HepG2 (cell line): ENCODE data around the gene SPI1. TPM values are rescaled to one million over a fixed set of nuclear protein-coding genes. Genes with fewer than 3 reads are reported as not detected.
A peak's percentile ranks its signal among the peaks of the same experiment; 100 is the strongest.

Source experiments
- EEA1 ChIP-seq: sonication (generic); formaldehyde crosslinking; IDR thresholded peaks from 2 replicates; pipeline ENCODE4 v1.5.1; 2020; ENCODE audit warnings: mild to moderate bottlenecking, missing genetic modification reagents, borderline replicate concordance
- FOXK2 ChIP-seq: fragments of 450-650 bp; IDR thresholded peaks from 2 replicates; pipeline ENCODE4 v1.6.1; 2016
- GATAD1 ChIP-seq: IDR thresholded peaks from 2 replicates; pipeline ENCODE4 v1.6.1; 2016; ENCODE audit warnings: missing genetic modification reagents, missing compliant biosample characterization
- IKZF4 ChIP-seq: sonication (generic); formaldehyde crosslinking; IDR thresholded peaks from 2 replicates; pipeline ENCODE4 v1.5.1; 2020; ENCODE audit warnings: borderline replicate concordance, mild to moderate bottlenecking, low read depth, missing genetic modification reagents; ENCODE audit errors: not compliant biosample characterization
- MYC ChIP-seq: sonication (generic); formaldehyde crosslinking; IDR thresholded peaks from 2 replicates; pipeline ENCODE4 v1.9.0; 2021; ENCODE audit warnings: missing genetic modification reagents, borderline replicate concordance
- NBN ChIP-seq: fragments of 450-650 bp; conservative IDR thresholded peaks from 2 replicates; pipeline ENCODE4 v1.6.1; 2017
- POLR2AphosphoS5 ChIP-seq: IDR thresholded peaks from 2 replicates; pipeline ENCODE4 v1.6.1; 2012; ENCODE audit warnings: low read depth, low read length
- SRSF9 ChIP-seq: fragments of 200-400 bp; formaldehyde crosslinking; IDR thresholded peaks from 2 replicates; pipeline ENCODE4 v1.6.1; 2018; ENCODE audit warnings: borderline replicate concordance, mild to moderate bottlenecking, low read depth, low read length; ENCODE audit not compliant: insufficient read depth, poor library complexity, severe bottlenecking
- TEAD2 ChIP-seq: sonication (generic); formaldehyde crosslinking; IDR thresholded peaks from 2 replicates; pipeline ENCODE4 v1.9.0; 2021; ENCODE audit warnings: missing genetic modification reagents
- ZKSCAN8 ChIP-seq: IDR thresholded peaks from 2 replicates; pipeline ENCODE4 v1.6.1; 2016; ENCODE audit warnings: borderline replicate concordance, missing genetic modification reagents, missing compliant biosample characterization
- ZNF260 ChIP-seq: sonication (generic); formaldehyde crosslinking; IDR thresholded peaks from 2 replicates; pipeline ENCODE4 v1.4.0; 2020; ENCODE audit warnings: missing genetic modification reagents, low read depth, mild to moderate bottlenecking, borderline replicate concordance
- ZNF44 ChIP-seq: sonication (generic); formaldehyde crosslinking; IDR thresholded peaks from 2 replicates; pipeline ENCODE4 v1.5.1; 2020; ENCODE audit warnings: mild to moderate bottlenecking, missing genetic modification reagents
- ZZZ3 ChIP-seq: sonication (generic); formaldehyde crosslinking; IDR thresholded peaks from 2 replicates; pipeline ENCODE4 v1.4.0; 2020; ENCODE audit warnings: missing genetic modification reagents, mild to moderate bottlenecking, borderline replicate concordance
- polyA plus RNA-seq, 8 experiments: library from polyadenylated mRNA; depleted of rRNA in 3 of 8; stranded (reverse) in 7 of 8; unstranded in 1 of 8; fragments of >200 nt; fragmentation: Illumina TruSeq in 4 of 8; extraction: Trizol in 4 of 8; gene quantifications; 2 replicates each; pipeline versions ENCODE4 v1.2.1 to v1.2.3, GENCODE V29; 2011 to 2016; ENCODE audit warnings: low read depth in 4 of 8, missing spikeins in 1 of 8, mixed read lengths in 1 of 8; ENCODE audit not compliant: insufficient read depth in 1 of 8
- total RNA-seq, 5 experiments: library from RNA; depleted of rRNA; stranded (reverse); fragments of >200 nt; fragmentation: Illumina TruSeq; extraction: Trizol; gene quantifications; 2 replicates each; pipeline ENCODE4 v1.2.3, GENCODE V29; 2016; ENCODE audit warnings: low read depth in 1 of 5
- TF ChIP-seq, protein P1 (sequence below): IDR thresholded peaks from 2 replicates; pipeline ENCODE4 v1.6.1; 2016; ENCODE audit warnings: missing biosample characterization, missing genetic modification reagents, low read depth
- TF ChIP-seq, protein P2 (sequence below): sonication (generic); formaldehyde crosslinking; conservative IDR thresholded peaks from 2 replicates; pipeline ENCODE4 v1.8.0; 2022; ENCODE audit warnings: mild to moderate bottlenecking, moderate library complexity, missing genetic modification reagents
- TF ChIP-seq, protein P3 (sequence below): sonication (generic); formaldehyde crosslinking; IDR thresholded peaks from 2 replicates; pipeline ENCODE4 v1.4.0; 2020; ENCODE audit warnings: mild to moderate bottlenecking, low read depth, missing genetic modification reagents
- TF ChIP-seq, protein P4 (sequence below): sonication (generic); formaldehyde crosslinking; IDR thresholded peaks from 2 replicates; pipeline ENCODE4 v1.8.0; 2022; ENCODE audit warnings: mild to moderate bottlenecking, missing genetic modification reagents, moderate library complexity
- TF ChIP-seq, protein P5 (sequence below): IDR thresholded peaks from 2 replicates; pipeline ENCODE4 v1.6.1; 2012; ENCODE audit warnings: inconsistent platforms
- TF ChIP-seq, protein P6 (sequence below): sonication (generic); formaldehyde crosslinking; IDR thresholded peaks from 2 replicates; pipeline ENCODE4 v1.4.0; 2020; ENCODE audit warnings: missing genetic modification reagents

The SPI1 gene
- total and polyA plus RNA-seq, 2 of the 13 experiments (the other 11 are each of a cell fraction or from before 2014, with no cell fraction given): not detected

DNA sequence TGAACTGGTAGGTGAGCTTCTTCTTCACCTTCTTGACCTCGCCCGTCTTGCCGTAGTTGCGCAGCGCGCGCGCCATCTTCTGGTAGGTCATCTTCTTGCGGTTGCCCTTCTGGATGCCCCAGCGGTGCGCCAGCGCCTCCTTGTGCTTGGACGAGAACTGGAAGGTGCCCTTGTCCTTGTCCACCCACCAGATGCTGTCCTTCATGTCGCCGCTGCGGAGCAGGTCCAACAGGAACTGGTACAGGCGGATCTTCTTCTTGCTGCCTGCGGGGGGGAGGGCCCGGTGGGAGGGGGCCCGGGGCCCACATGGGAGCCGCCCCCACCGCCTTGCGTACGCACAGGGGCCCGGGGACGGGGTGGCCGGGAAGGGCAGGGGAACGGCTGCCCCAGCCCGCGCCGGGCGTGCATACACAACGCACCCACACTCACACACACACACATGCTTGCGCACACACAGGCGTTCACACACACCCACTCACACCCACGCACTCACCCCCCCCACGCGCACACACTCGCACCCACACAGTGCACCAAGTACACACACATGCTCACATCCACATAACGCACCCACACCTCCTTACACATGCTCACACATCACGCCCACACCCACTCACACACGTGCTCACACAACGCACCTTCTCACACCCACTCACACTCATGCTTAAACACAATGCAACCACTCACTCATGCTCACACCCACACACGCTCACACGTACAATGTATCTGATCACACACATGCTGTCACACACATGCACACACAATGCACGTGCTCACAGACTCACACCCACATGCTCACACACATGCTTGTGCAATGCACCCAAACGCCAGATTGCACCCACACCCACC is 22.8 kb downstream of the SPI1 start (continued):
- TF ChIP-seq, protein P1, sequence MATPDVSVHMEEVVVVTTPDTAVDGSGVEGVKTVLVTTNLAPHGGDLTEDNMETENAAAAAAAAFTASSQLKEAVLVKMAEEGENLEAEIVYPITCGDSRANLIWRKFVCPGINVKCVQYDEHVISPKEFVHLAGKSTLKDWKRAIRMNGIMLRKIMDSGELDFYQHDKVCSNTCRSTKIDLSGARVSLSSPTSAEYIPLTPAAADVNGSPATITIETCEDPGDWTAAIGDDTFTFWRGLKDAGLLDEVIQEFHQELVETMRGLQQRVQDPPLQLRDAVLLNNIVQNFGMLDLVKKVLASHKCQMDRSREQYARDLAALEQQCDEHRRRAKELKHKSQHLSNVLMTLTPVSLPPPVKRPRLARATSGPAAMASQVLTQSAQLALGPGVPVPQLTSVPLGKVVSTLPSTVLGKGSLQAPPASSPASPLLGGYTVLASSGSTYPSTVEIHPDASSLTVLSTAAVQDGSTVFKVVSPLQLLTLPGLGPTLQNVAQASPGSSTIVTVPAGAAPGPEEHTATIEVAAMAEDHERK (CRISPR knock-in tag): no peak
- TF ChIP-seq IKZF4 (CRISPR knock-in tag): no peak
- TF ChIP-seq, protein P2, sequence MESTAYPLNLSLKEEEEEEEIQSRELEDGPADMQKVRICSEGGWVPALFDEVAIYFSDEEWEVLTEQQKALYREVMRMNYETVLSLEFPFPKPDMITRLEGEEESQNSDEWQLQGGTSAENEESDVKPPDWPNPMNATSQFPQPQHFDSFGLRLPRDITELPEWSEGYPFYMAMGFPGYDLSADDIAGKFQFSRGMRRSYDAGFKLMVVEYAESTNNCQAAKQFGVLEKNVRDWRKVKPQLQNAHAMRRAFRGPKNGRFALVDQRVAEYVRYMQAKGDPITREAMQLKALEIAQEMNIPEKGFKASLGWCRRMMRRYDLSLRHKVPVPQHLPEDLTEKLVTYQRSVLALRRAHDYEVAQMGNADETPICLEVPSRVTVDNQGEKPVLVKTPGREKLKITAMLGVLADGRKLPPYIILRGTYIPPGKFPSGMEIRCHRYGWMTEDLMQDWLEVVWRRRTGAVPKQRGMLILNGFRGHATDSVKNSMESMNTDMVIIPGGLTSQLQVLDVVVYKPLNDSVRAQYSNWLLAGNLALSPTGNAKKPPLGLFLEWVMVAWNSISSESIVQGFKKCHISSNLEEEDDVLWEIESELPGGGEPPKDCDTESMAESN (CRISPR knock-in tag): no peak; the same call in 1 of the 2 replicates
- TF ChIP-seq POLR2AphosphoS5: no peak
- no peak for TF ChIP-seq ZNF44
- peak; percentile 81 for TF ChIP-seq GATAD1 (CRISPR knock-in tag)
- TF ChIP-seq EEA1 (CRISPR knock-in tag): no peak
- TF ChIP-seq, protein P3, sequence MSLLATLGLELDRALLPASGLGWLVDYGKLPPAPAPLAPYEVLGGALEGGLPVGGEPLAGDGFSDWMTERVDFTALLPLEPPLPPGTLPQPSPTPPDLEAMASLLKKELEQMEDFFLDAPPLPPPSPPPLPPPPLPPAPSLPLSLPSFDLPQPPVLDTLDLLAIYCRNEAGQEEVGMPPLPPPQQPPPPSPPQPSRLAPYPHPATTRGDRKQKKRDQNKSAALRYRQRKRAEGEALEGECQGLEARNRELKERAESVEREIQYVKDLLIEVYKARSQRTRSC: no peak
- no peak for TF ChIP-seq ZKSCAN8
- TF ChIP-seq SRSF9: no peak
- no peak for TF ChIP-seq ZZZ3
- TF ChIP-seq, protein P4, sequence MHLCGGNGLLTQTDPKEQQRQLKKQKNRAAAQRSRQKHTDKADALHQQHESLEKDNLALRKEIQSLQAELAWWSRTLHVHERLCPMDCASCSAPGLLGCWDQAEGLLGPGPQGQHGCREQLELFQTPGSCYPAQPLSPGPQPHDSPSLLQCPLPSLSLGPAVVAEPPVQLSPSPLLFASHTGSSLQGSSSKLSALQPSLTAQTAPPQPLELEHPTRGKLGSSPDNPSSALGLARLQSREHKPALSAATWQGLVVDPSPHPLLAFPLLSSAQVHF: peak; percentile 31; the same call in 1 of the 2 replicates
- TF ChIP-seq MYC (CRISPR knock-in tag): peak; percentile 23; the same call in 1 of the 2 replicates
- TF ChIP-seq TEAD2 (CRISPR knock-in tag): no peak
- no peak for TF ChIP-seq NBN
- TF ChIP-seq, protein P5, sequence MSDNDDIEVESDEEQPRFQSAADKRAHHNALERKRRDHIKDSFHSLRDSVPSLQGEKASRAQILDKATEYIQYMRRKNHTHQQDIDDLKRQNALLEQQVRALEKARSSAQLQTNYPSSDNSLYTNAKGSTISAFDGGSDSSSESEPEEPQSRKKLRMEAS: no peak
- TF ChIP-seq, protein P6, sequence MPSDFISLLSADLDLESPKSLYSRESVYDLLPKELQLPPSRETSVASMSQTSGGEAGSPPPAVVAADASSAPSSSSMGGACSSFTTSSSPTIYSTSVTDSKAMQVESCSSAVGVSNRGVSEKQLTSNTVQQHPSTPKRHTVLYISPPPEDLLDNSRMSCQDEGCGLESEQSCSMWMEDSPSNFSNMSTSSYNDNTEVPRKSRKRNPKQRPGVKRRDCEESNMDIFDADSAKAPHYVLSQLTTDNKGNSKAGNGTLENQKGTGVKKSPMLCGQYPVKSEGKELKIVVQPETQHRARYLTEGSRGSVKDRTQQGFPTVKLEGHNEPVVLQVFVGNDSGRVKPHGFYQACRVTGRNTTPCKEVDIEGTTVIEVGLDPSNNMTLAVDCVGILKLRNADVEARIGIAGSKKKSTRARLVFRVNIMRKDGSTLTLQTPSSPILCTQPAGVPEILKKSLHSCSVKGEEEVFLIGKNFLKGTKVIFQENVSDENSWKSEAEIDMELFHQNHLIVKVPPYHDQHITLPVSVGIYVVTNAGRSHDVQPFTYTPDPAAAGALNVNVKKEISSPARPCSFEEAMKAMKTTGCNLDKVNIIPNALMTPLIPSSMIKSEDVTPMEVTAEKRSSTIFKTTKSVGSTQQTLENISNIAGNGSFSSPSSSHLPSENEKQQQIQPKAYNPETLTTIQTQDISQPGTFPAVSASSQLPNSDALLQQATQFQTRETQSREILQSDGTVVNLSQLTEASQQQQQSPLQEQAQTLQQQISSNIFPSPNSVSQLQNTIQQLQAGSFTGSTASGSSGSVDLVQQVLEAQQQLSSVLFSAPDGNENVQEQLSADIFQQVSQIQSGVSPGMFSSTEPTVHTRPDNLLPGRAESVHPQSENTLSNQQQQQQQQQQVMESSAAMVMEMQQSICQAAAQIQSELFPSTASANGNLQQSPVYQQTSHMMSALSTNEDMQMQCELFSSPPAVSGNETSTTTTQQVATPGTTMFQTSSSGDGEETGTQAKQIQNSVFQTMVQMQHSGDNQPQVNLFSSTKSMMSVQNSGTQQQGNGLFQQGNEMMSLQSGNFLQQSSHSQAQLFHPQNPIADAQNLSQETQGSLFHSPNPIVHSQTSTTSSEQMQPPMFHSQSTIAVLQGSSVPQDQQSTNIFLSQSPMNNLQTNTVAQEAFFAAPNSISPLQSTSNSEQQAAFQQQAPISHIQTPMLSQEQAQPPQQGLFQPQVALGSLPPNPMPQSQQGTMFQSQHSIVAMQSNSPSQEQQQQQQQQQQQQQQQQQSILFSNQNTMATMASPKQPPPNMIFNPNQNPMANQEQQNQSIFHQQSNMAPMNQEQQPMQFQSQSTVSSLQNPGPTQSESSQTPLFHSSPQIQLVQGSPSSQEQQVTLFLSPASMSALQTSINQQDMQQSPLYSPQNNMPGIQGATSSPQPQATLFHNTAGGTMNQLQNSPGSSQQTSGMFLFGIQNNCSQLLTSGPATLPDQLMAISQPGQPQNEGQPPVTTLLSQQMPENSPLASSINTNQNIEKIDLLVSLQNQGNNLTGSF (CRISPR knock-in tag): no peak
- TF ChIP-seq FOXK2: no peak
- no peak for TF ChIP-seq ZNF260 (CRISPR knock-in tag)
